Subcutaneous abdominal adipose tissue (tissue), 5 donors: ENCODE data around the gene CA6.
"Not testable (repeated sequence)": the region's sequence is repeated elsewhere in the genome, so short reads cannot be mapped to it uniquely, and the experiment has no call there.

ENCODE experiments used
- H3K27ac ChIP-seq: one replicate; pipeline ENCODE4 v1.7.0; 2013; ENCODE audit warnings: low read depth, mild to moderate bottlenecking, inconsistent platforms, low read length, moderate library complexity
- H3K27me3 ChIP-seq, 5 donors: one replicate each; pipeline ENCODE4 v1.7.0; 2013; ENCODE audit warnings: low read length in 5 of 5, inconsistent platforms in 1 of 5; ENCODE audit not compliant: control insufficient read depth in 5 of 5, insufficient read depth in 4 of 5
- H3K36me3 ChIP-seq, 5 donors: one replicate each; pipeline ENCODE4 v1.7.0; 2013; ENCODE audit warnings: low read length in 5 of 5; ENCODE audit not compliant: control insufficient read depth in 5 of 5, insufficient read depth in 5 of 5
- H3K4me1 ChIP-seq, 5 donors: one replicate each; pipeline ENCODE4 v1.7.0; 2013; ENCODE audit warnings: low read length in 5 of 5, mild to moderate bottlenecking in 3 of 5, moderate library complexity in 1 of 5; ENCODE audit not compliant: control insufficient read depth in 5 of 5, insufficient read depth in 5 of 5
- H3K4me3 ChIP-seq, 5 donors: one replicate each; pipeline ENCODE4 v1.7.0; 2013; ENCODE audit warnings: low read length in 5 of 5, low read depth in 1 of 5
- H3K9ac ChIP-seq, 5 donors: one replicate each; pipeline ENCODE4 v1.7.0; 2013; ENCODE audit warnings: low read length in 5 of 5, mild to moderate bottlenecking in 4 of 5, moderate library complexity in 3 of 5
- H3K9me3 ChIP-seq, 5 donors: one replicate each; pipeline ENCODE4 v1.7.0; 2013; ENCODE audit warnings: low read length in 5 of 5; ENCODE audit not compliant: control insufficient read depth in 5 of 5
- donor health status: healthy.
- donor health status: healthy.
- donor health status: healthy.
- donor health status: healthy.
- donor health status: healthy.

Gene CA6

GRCh38 chr1:9013819-9014218 is 68.2 kb downstream of the CA6 start:
- Histone ChIP-seq H3K9me3 (no peaks in the 10 kb centered on the region), H3K36me3 (no peaks in the 10 kb centered on the region), H3K27me3 (peaks cover 0 to 5% (median 0%) of the 10 kb centered on the region in 5 donors), H3K9ac (no peak overlapping the region), H3K27ac (no peak overlapping the region), H3K4me1 (peaks cover 0 to 15% (median 4%) of the 10 kb centered on the region in 5 donors), H3K4me3 (no peak overlapping the region)

GRCh38 chr1:9014475-9015375 is 69.1 kb downstream of the CA6 start:
- no peaks in the 10 kb centered on the region for H3K36me3 ChIP-seq
- H3K27ac ChIP-seq, result no peak overlapping the region
- no peak overlapping the region for H3K4me3 ChIP-seq
- no peak overlapping the region for H3K9ac ChIP-seq
- H3K9me3 ChIP-seq, result no peaks in the 10 kb centered on the region
- peaks cover 0 to 6% (median 0%) of the 10 kb centered on the region in 5 donors for H3K27me3 ChIP-seq
- peaks cover 0 to 15% (median 4%) of the 10 kb centered on the region in 5 donors for H3K4me1 ChIP-seq

GRCh38 chr1:9016455-9016854 is 70.8 kb downstream of the CA6 start:
- Histone ChIP-seq H3K9ac (no peak overlapping the region), H3K9me3 (no peaks in the 10 kb centered on the region), H3K4me3 (no peak overlapping the region), H3K27me3 (peaks cover 0 to 6% (median 3%) of the 10 kb centered on the region in 5 donors), H3K36me3 (no peaks in the 10 kb centered on the region), H3K4me1 (peaks cover 0 to 5% (median 0%) of the 10 kb centered on the region in 5 donors), H3K27ac (no peak overlapping the region)

- no peaks in the 10 kb centered on the region for H3K9me3 ChIP-seq
- no peaks in the 10 kb centered on the region for H3K36me3 ChIP-seq
- H3K4me3 ChIP-seq, result no peak overlapping the region
- no peak overlapping the region for H3K9ac ChIP-seq
- H3K4me1 ChIP-seq, result peaks cover 0 to 5% (median 0%) of the 10 kb centered on the region in 5 donors
- no peak overlapping the region for H3K27ac ChIP-seq
- peaks cover 0 to 7% (median 3%) of the 10 kb centered on the region in 5 donors for H3K27me3 ChIP-seq
Measured at GRCh38 chr1:9018333-9018732, 72.7 kb downstream of the CA6 start.

- H3K27me3 ChIP-seq, result peaks cover 0 to 7% (median 5%) of the 10 kb centered on the region in 5 donors
Measured at GRCh38 chr1:9019896-9020295, 74.2 kb downstream of the CA6 start.

GRCh38 chr1:9020305-9020704 is 74.6 kb downstream of the CA6 start:
- Histone ChIP-seq H3K9ac (no peak overlapping the region), H3K36me3 (no peaks in the 10 kb centered on the region), H3K9me3 (no peaks in the 10 kb centered on the region), H3K27me3 (peaks cover 0 to 7% (median 5%) of the 10 kb centered on the region in 5 donors), H3K4me3 (no peak overlapping the region), H3K27ac (no peak overlapping the region), H3K4me1 (peaks cover 0 to 5% (median 0%) of the 10 kb centered on the region in 5 donors)

More at GRCh38 chr1:9019896-9020295, 74.2 kb downstream of the CA6 start:
- H3K4me3 ChIP-seq, result no peak overlapping the region
- no peaks in the 10 kb centered on the region for H3K36me3 ChIP-seq
- no peak overlapping the region for H3K9ac ChIP-seq
- peaks cover 0 to 5% (median 0%) of the 10 kb centered on the region in 5 donors for H3K4me1 ChIP-seq
- H3K9me3 ChIP-seq, result no peaks in the 10 kb centered on the region
- no peak overlapping the region for H3K27ac ChIP-seq

- H3K9me3 ChIP-seq, H3K4me1 ChIP-seq: not testable (repeated sequence)
Measured at GRCh38 chr1:9022026-9022738, 76.5 kb downstream of the CA6 start.

GRCh38 chr1:9022773-9023172 is 77.1 kb downstream of the CA6 start:
- no peaks in the 10 kb centered on the region for H3K9me3 ChIP-seq
- no peak overlapping the region for H3K9ac ChIP-seq
- H3K27ac ChIP-seq, result no peak overlapping the region
- peaks cover 0 to 7% (median 5%) of the 10 kb centered on the region in 5 donors for H3K27me3 ChIP-seq
- H3K4me3 ChIP-seq, result no peak overlapping the region
- no peaks in the 10 kb centered on the region for H3K36me3 ChIP-seq
- peaks cover 0 to 5% (median 0%) of the 10 kb centered on the region in 5 donors for H3K4me1 ChIP-seq

More at GRCh38 chr1:9022026-9022738, 76.5 kb downstream of the CA6 start:
- not testable (repeated sequence) for H3K27ac ChIP-seq, H3K4me3 ChIP-seq, H3K9ac ChIP-seq, H3K36me3 ChIP-seq, H3K27me3 ChIP-seq
